ENCODE results near the gene BTNL2.

GRCh38 chr6:32387589-32388340 lies 19.2 kb downstream of the BTNL2 start:
- TF ChIP-seq POLR2A (IDR thresholded peaks at IDR 0.05): no peak
- TF ChIP-seq CTCF (IDR thresholded peaks at IDR 0.05): no peak

All from tibial nerve (tissue), 3 donors.